ENCODE results near the gene PCDHAC1. TPM values are rescaled to one million over a fixed set of nuclear protein-coding genes. Genes with fewer than 3 reads are reported as not detected.
"Not testable (repeated sequence)": the region's sequence is repeated elsewhere in the genome, so short reads cannot be mapped to it uniquely, and the experiment has no call there.

Gene PCDHAC1, protein sequence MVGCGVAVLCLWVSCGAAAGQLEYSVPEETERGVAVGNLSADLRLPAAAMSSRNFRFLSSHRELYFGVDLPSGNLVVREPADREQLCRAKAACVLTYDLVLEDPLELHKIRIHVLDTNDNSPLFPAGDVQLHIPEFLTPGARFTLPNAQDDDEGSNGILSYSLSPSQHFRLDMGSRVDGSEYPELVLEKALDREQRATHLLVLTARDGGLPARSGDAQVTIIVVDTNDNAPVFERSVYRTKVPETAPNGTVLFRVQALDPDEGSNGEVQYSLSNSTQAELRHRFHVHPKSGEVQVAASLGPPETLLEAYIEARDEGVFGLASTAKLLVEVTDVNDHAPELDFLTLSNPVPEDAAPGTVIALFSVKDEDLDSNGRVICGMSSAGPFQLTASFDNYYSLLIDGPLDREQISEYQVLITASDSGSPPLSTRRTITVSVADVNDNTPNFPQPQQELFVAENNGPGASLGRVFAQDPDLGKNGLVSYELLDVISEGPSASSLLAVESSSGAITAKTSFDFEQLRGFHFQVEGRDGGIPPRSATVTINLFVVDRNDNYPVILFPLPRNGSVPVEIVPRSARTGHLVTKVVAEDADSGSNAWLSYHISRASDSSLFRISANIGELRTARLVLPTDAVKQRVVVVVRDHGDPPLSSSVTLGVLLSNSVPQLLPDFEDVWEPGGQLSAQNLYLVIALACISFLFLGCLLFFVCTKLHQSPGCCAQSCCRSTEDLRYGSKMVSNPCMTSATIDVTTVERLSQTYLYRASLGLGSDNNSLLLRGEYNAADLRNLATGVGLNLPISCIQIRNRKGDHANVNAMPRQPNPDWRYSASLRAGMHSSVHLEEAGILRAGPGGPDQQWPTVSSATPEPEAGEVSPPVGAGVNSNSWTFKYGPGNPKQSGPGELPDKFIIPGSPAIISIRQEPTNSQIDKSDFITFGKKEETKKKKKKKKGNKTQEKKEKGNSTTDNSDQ
- polyA plus RNA-seq (2012; ENCODE audit: low read depth, missing spikeins): 0.10 TPM

DNA sequence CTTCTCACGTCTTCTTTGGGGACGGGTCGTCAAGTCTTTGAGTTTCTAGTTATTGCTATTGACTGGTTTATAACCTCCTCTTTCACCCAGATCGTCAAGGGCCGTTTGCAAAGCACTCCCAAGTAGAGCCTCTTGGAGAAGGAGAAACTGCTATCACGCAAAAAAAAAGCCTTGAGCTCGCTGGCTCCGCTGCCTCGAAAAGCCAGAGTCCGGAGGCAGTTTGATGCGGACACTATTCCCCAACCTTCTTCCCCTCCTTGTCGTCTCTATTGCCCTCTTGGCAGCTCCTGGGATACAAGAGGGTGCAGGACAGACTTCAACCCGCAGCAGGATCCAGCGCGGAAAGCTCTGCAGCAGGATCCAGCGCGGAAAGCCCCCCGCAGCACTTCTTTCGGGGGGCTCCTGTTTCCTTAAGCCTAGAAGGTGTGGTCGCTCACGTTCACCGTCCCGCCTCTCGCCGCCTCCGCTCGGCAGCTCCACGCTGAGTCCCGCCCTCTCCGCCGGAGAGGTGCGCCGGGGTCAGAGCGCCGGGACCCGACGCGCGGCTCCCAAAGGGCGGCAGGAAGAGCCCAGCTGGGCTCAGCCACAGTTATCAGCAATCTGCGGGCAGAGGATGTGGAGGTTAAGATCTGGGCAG is at the start of gene PCDHAC1:
Gene PCDHAC1 (plus strand): TSS at position 494 of the 637 bp plus-strand sequence. CDS start 594 bp downstream, outside the sequence.
- TF ChIP-seq POLR2A (IDR thresholded peaks at IDR 0.05; ENCODE audit: low read depth, low read length) (no peak), SPI1 (IDR thresholded peaks at IDR 0.05; ENCODE audit: low read depth, low read length) (no peak), PAX5 (IDR thresholded peaks at IDR 0.05; ENCODE audit: insufficient read depth, low read length, severe bottlenecking) (no peak), POU2F2 (IDR thresholded peaks at IDR 0.05; ENCODE audit: low read depth, low read length) (no peak)
- no peak for FAIRE-seq
- no peak for DNase-seq (ENCODE audit: insufficient read length, low spot score)

DNA sequence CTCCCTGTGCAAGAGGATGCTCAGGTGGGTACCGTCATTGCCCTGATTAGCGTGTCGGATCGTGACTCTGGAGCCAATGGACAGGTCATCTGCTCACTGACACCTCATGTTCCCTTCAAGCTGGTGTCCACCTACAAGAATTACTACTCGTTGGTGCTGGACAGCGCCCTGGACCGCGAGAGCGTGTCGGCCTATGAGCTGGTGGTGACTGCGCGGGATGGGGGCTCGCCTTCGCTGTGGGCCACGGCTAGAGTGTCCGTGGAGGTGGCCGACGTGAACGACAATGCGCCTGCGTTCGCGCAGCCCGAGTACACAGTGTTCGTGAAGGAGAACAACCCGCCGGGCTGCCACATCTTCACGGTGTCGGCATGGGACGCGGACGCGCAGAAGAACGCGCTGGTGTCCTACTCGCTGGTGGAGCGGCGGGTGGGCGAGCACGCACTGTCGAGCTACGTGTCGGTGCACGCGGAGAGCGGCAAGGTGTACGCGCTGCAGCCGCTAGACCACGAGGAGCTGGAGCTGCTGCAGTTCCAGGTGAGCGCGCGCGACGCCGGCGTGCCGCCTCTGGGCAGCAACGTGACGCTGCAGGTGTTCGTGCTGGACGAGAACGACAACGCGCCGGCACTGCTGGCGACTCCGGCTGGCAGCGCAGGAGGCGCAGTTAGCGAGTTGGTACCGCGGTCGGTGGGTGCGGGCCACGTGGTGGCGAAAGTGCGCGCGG is 49.4 kb upstream of the PCDHAC1 start:
- not testable (repeated sequence) for FAIRE-seq; DNase-seq (ENCODE audit: insufficient read length, low spot score)

GRCh38 chr5:140877262-140877581 is 48.9 kb upstream of the PCDHAC1 start:
- no peak for FAIRE-seq
- DNase-seq (ENCODE audit: insufficient read length, low spot score): no peak
- TF ChIP-seq TAF1 (IDR thresholded peaks at IDR 0.05; ENCODE audit: low read depth, low read length): no peak

DNA sequence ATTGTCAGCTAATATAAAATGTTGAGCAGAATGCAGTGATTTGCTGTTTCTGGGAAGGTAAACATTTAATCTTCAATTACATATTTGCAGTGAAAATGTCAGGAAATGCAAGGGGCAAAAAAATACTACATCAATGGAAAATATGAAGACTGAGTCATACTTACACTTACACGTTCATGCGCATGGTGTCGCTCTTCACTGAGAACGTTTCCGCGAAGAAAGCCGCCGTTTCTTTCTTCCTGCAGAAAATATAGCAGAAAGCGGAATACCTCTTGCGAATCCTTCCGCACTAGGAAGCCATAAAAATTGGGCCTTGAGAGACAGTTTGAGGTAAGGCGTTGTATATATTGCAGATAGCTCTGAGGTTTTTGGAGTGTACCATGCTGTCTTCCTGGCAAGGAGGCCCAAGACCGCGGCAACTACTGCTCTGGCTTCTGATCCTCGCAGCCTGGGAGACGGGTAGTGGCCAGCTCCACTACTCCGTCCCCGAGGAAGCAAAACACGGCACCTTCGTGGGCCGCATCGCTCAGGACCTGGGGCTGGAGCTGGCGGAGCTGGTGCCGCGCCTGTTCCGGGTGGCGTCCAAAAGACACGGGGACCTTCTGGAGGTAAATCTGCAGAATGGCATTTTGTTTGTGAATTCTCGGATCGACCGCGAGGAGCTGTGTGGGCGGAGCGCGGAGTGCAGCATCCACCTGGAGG is 44.1 kb upstream of the PCDHAC1 start, which contains the start of gene PCDHA13:
Gene PCDHA13 (plus strand): TSS at position 236 of the 702 bp plus-strand sequence. CDS start 145 bp downstream, at position 381.
- FAIRE-seq (no peak), DNase-seq (ENCODE audit: insufficient read length, low spot score) (no peak)
- TF ChIP-seq TAF1 (IDR thresholded peaks at IDR 0.05; ENCODE audit: low read depth, low read length): no peak
- TF ChIP-seq POLR2AphosphoS5 (IDR thresholded peaks at IDR 0.05; ENCODE audit: low read depth, low read length): no peak
- no peak for TF ChIP-seq POLR2A (IDR thresholded peaks at IDR 0.05; ENCODE audit: low read depth, low read length)
- no peak for TF ChIP-seq PAX5 (IDR thresholded peaks at IDR 0.05; ENCODE audit: insufficient read depth, low read length, severe bottlenecking)
- TF ChIP-seq POU2F2 (IDR thresholded peaks at IDR 0.05; ENCODE audit: low read depth, low read length): no peak
- TF ChIP-seq SPI1 (IDR thresholded peaks at IDR 0.05; ENCODE audit: low read depth, low read length): no peak

GRCh38 chr5:140882591-140882899 is 43.6 kb upstream of the PCDHAC1 start:
- DNase-seq (ENCODE audit: insufficient read length, low spot score) (no peak), FAIRE-seq (no peak)
- no peak for TF ChIP-seq POLR2AphosphoS5 (IDR thresholded peaks at IDR 0.05; ENCODE audit: low read depth, low read length)
- TF ChIP-seq TAF1 (IDR thresholded peaks at IDR 0.05; ENCODE audit: low read depth, low read length): no peak
- TF ChIP-seq POLR2A (IDR thresholded peaks at IDR 0.05; ENCODE audit: low read depth, low read length): no peak
- TF ChIP-seq POU2F2 (IDR thresholded peaks at IDR 0.05; ENCODE audit: low read depth, low read length): no peak
- no peak for TF ChIP-seq PAX5 (IDR thresholded peaks at IDR 0.05; ENCODE audit: insufficient read depth, low read length, severe bottlenecking)
- TF ChIP-seq SPI1 (IDR thresholded peaks at IDR 0.05; ENCODE audit: low read depth, low read length): no peak

DNA sequence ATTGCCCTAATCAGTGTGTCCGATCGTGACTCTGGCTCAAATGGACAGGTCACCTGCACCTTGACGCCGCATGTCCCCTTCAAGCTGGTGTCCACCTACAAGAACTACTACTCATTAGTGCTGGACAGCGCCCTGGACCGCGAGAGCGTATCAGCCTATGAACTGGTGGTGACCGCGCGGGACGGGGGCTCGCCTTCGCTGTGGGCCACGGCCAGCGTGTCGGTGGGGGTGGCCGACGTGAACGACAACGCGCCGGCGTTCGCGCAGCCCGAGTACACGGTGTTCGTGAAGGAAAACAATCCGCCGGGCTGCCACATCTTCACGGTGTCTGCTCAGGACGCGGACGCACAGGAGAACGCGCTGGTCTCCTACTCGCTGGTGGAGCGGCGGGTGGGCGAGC is 42.7 kb upstream of the PCDHAC1 start:
- TF ChIP-seq POLR2AphosphoS5 (IDR thresholded peaks at IDR 0.05; ENCODE audit: low read depth, low read length) (no peak), SPI1 (IDR thresholded peaks at IDR 0.05; ENCODE audit: low read depth, low read length) (no peak), TAF1 (IDR thresholded peaks at IDR 0.05; ENCODE audit: low read depth, low read length) (no peak), PAX5 (IDR thresholded peaks at IDR 0.05; ENCODE audit: insufficient read depth, low read length, severe bottlenecking) (no peak), POLR2A (IDR thresholded peaks at IDR 0.05; ENCODE audit: low read depth, low read length) (no peak), POU2F2 (IDR thresholded peaks at IDR 0.05; ENCODE audit: low read depth, low read length) (no peak)
- DNase-seq (ENCODE audit: insufficient read length, low spot score): no peak
- FAIRE-seq: no peak

GRCh38 chr5:140883927-140884697 is 42.0 kb upstream of the PCDHAC1 start:
- TF ChIP-seq SPI1 (IDR thresholded peaks at IDR 0.05; ENCODE audit: low read depth, low read length): no peak
- no peak for TF ChIP-seq POU2F2 (IDR thresholded peaks at IDR 0.05; ENCODE audit: low read depth, low read length)
- no peak for TF ChIP-seq POLR2A (IDR thresholded peaks at IDR 0.05; ENCODE audit: low read depth, low read length)
- TF ChIP-seq PAX5 (IDR thresholded peaks at IDR 0.05; ENCODE audit: insufficient read depth, low read length, severe bottlenecking): no peak
- no peak for TF ChIP-seq TAF1 (IDR thresholded peaks at IDR 0.05; ENCODE audit: low read depth, low read length)
- TF ChIP-seq POLR2AphosphoS5 (IDR thresholded peaks at IDR 0.05; ENCODE audit: low read depth, low read length): no peak
- FAIRE-seq (no peak), DNase-seq (ENCODE audit: insufficient read length, low spot score) (no peak)

DNA sequence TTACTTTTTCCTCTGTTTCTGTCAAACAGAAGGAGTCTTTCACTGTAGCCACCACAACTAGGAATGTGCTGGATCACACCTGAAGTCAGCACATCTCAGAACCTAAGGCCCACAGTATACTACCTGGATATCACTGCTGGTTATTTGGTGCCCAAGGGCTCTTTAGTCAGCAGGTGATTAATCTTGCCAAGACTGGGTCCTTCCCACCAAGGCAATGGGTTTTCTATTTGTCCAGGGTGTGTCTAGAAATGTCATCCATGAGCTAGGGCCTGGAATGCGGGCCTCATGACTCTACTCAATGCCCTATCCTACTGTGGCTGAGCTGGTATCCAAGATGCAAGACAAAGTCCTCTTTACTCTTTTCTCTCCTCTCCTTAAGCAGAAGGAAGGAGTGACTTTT is 9.8 kb upstream of the PCDHAC1 start:
- DNase-seq (ENCODE audit: insufficient read length, low spot score) (no peak), FAIRE-seq (no peak)
- TF ChIP-seq POU2F2 (IDR thresholded peaks at IDR 0.05; ENCODE audit: low read depth, low read length): no peak
- no peak for TF ChIP-seq POLR2A (IDR thresholded peaks at IDR 0.05; ENCODE audit: low read depth, low read length)
- no peak for TF ChIP-seq SPI1 (IDR thresholded peaks at IDR 0.05; ENCODE audit: low read depth, low read length)
- no peak for TF ChIP-seq TAF1 (IDR thresholded peaks at IDR 0.05; ENCODE audit: low read depth, low read length)
- TF ChIP-seq POLR2AphosphoS5 (IDR thresholded peaks at IDR 0.05; ENCODE audit: low read depth, low read length): no peak
- no peak for TF ChIP-seq PAX5 (IDR thresholded peaks at IDR 0.05; ENCODE audit: insufficient read depth, low read length, severe bottlenecking)
